Measurements from ENCODE around the gene PHF14.

The PHF14 gene

DNA sequence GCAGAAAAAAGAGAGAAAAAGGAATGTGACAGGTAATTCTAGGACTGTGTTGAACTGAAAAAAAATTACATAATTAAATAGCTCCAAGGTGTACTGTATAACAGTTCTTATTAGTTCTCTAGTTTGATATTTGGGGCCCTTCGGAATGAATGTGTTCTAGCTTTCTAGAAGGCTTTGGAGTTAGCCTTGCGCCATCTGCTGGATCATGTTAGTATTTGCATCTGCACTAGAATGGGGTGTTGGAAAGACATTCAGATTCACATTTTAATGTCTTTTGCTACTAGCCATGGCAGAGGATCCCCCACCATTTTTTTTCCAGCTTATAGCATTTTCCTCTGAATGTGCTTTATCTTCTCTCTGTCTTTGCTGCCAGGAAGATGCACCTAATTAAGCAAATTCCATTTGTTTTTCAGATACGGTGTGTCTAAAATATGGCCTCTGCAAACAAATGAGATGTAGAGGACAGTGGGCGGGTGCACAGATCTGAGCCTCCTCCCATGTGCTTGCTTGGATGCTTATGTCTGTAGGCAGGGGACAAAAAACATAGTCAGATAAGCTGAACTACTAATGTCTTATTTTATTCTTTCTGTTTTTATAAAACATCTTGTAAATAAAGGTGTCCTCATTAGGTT lies 238.5 kb downstream of the PHF14 start:
- peak; percentile 55 for DNase-seq

GRCh38 chr7:11212816-11213215 lies 239.1 kb downstream of the PHF14 start:
- DNase-seq, result no peak

- no peak for DNase-seq
Observed at GRCh38 chr7:11213266-11213665, 239.6 kb downstream of the PHF14 start.

DNA sequence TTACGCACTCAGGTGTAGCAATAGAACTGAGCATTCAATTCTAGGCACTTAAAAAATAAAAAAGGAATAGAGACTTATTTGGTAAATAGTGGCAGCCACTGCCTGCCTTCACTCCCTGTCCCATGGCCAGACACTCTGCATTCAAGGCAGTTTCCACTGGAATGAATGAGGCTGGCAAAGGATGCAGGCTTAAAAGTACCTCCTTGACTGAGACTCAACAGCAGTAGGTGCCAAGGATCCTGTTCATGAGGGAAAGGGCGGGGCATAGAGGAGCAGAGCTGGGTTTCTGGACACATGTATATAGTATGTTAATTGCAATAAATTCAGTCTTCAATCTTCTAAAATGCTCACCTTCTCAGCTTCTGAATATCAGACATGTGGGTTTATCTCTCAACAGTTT lies 242.6 kb downstream of the PHF14 start:
- no peak for DNase-seq

DNA sequence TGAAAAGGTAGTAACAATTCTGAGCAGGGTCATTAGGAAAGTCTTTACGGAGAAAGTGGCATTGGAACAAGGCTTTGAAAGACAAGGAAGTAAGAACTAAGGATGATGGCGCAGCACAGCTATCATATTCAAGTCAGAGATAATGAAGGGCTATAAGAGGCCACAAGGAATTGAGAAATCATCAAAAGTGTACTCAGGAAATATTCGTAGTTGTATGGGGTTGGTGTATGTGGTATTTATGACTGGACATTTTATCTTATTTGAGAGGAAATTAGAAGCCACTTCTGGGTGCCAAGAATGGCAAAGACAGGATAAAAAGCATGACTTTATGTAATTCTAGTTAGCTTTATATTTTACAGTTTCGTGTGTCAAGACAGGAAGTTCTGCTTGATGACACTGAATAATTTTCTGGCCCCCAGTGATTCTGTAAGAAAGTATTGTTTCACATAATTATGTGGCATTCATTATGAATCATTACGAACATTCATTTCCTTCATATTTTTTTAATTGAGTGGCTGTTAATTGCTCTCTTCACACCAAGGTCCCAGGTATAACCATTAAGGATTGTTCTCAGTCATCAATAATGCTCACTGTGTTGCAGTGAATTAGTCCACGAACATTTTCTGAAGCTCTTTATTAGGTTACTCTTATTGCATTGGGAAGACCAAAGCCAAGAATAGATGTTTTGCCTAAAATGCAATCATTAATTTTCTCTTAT lies 244.3 kb downstream of the PHF14 start:
- no peak for DNase-seq
